C4-2B (cell line): ENCODE measurements around the gene NPLOC4.

Experiments
- CTCF ChIP-seq: fragments of 450-650 bp; conservative IDR thresholded peaks from 2 replicates; pipeline ENCODE4 v1.5.1; 2017; ENCODE audit warnings: mild to moderate bottlenecking
- ZFX ChIP-seq: fragments of 450-650 bp; IDR thresholded peaks from 2 replicates; pipeline ENCODE4 v1.6.1; 2017

- TF ChIP-seq CTCF (no peak), ZFX (no peak)
These were observed 70.3 kb downstream of the NPLOC4 start for GRCh38 chr17:81566461-81567126.
